ACC112 (cell line): ENCODE data around the gene SPTBN5.
A peak's percentile ranks its signal among the peaks of the same experiment; 100 is the strongest.
"Not testable (repeated sequence)": the region's sequence is repeated elsewhere in the genome, so short reads cannot be mapped to it uniquely, and the experiment has no call there.

ENCODE experiments used
- H2AFZ ChIP-seq: fragments of 200-600 bp; sonication (generic); one replicate; pipeline ENCODE4 v1.6.0; 2017; ENCODE audit warnings: antibody characterized with exemption, low read length; ENCODE audit not compliant: unreplicated experiment
- H3K27ac ChIP-seq: fragments of 200-600 bp; sonication (generic); 2 replicates; pipeline ENCODE4 v1.5.1; 2014; ENCODE audit warnings: low read depth, mild to moderate bottlenecking, antibody characterized with exemption, low read length, moderate library complexity
- H3K27me3 ChIP-seq: fragments of 200-600 bp; sonication (generic); 2 replicates; pipeline ENCODE4 v1.6.1; 2014; ENCODE audit warnings: mild to moderate bottlenecking, antibody characterized with exemption, low read length, moderate library complexity, mixed read lengths; ENCODE audit not compliant: insufficient read depth
- H3K36me3 ChIP-seq: fragments of 200-600 bp; sonication (generic); 2 replicates; pipeline ENCODE4 v1.6.1; 2016; ENCODE audit warnings: mild to moderate bottlenecking, antibody characterized with exemption, low read length, moderate library complexity, mixed read lengths; ENCODE audit not compliant: insufficient read depth
- H3K4me1 ChIP-seq: fragments of 200-600 bp; sonication (generic); one replicate; pipeline ENCODE4 v1.6.1; 2016; ENCODE audit warnings: low read length, mixed read lengths; ENCODE audit not compliant: insufficient read depth, unreplicated experiment, control insufficient read depth
- H3K4me3 ChIP-seq: fragments of 200-600 bp; sonication (generic); 2 replicates; pipeline ENCODE4 v1.5.1; 2014; ENCODE audit warnings: mild to moderate bottlenecking, low read depth, low read length
- H3K79me2 ChIP-seq: fragments of 200-600 bp; sonication (generic); one replicate; pipeline ENCODE4 v1.6.0; 2016; ENCODE audit warnings: low read length; ENCODE audit not compliant: control insufficient read depth, unreplicated experiment, insufficient read depth

SPTBN5 gene

DNA sequence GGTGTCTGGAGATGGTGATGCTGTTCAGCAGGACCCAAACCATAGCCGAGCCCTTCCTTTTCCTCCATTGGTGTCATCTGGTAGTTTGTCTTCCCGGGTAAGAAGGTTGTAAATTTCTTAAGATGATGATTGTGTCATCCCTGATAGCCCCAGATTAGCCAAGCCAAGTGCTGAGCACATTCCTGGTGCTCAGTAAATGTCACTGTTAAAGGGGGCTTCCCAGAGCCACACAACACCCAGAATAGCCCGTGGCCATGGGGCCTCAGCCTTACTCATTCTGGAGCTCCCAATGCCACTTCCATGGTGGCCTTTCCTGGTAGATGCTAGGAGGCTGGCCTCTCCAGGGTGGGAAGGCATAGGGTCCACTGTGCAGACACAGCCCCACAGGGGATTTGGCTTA, 59.8 kb downstream of the SPTBN5 start:
- no peaks in the 10 kb centered on the region for H3K79me2 ChIP-seq
- H3K4me3 ChIP-seq: no peak overlapping the region
- no peak overlapping the region for H3K27ac ChIP-seq
- no peak overlapping the region for H2AFZ ChIP-seq
- no peaks in the 10 kb centered on the region for H3K36me3 ChIP-seq
- H3K4me1 ChIP-seq: peaks cover 1% of the 10 kb centered on the region
- no peaks in the 10 kb centered on the region for H3K27me3 ChIP-seq

DNA sequence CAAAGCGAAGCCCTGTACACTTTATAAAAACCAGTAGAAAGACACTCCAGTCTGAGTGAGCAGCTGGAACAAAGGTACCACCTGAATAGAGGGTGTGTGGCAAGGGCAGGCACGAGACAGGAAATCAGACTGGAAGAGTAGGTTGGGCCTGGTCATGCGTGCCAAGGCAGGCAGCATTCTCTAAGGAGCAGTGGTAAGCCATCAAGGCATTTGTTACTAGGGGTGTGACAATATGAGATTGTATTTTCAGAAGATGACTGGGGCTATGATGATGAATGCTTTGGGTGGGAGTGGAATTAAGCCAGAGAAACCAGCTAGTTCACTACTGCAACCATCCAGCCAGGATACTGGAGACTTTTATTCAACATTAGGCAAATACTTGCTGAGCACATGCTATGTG, 61.0 kb downstream of the SPTBN5 start:
- Histone ChIP-seq H3K4me3 (no peak overlapping the region), H3K27ac (no peak overlapping the region), H3K27me3 (no peaks in the 10 kb centered on the region), H3K36me3 (no peaks in the 10 kb centered on the region), H3K79me2 (no peaks in the 10 kb centered on the region), H3K4me1 (peaks cover 7% of the 10 kb centered on the region), H2AFZ (no peak overlapping the region)

DNA sequence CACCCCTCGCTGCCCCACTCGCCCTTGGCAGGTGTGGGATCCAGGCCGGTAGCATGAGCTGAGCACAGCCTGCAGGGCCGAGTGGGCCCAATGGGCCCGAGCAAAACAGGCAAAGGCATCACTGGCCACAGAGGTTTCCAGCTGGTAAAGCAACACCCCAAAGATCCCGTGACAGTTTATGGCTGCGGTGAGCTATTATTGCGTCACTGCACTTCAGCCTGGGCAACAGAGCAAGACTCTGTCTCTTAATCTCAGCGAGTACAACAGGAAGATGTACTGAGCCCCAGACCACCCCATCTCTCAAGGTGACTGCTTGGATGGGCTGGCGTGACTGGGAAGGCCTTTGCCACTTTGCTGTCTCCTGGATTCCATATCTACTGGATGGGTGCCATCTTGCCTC, 61.6 kb downstream of the SPTBN5 start:
- Histone ChIP-seq H3K79me2 (no peaks in the 10 kb centered on the region), H2AFZ (no peak overlapping the region), H3K4me1 (peaks cover 7% of the 10 kb centered on the region), H3K4me3 (no peak overlapping the region), H3K27ac (no peak overlapping the region), H3K36me3 (no peaks in the 10 kb centered on the region), H3K27me3 (no peaks in the 10 kb centered on the region)

DNA sequence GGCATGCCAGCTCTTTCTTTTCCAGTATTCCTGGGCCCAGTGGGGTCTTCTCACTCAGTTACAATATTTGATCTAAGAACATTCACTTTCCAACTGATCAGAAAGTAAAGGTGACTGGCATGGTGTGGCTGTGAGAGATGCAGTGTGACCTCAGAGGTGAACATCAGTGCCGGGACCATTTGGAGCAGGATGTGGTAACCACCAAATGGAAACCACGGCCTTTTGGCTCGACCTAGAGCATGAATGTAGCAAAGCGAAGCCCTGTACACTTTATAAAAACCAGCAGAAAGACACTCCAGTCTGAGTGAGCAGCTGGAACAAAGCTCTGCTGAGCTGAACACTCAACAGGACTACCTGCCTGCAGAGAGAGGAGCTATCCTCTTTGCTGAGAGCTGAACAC, 62.6 kb downstream of the SPTBN5 start:
- not testable (repeated sequence) for H3K79me2 ChIP-seq, H3K27ac ChIP-seq, H3K4me3 ChIP-seq, H2AFZ ChIP-seq, H3K4me1 ChIP-seq, H3K27me3 ChIP-seq, H3K36me3 ChIP-seq

DNA sequence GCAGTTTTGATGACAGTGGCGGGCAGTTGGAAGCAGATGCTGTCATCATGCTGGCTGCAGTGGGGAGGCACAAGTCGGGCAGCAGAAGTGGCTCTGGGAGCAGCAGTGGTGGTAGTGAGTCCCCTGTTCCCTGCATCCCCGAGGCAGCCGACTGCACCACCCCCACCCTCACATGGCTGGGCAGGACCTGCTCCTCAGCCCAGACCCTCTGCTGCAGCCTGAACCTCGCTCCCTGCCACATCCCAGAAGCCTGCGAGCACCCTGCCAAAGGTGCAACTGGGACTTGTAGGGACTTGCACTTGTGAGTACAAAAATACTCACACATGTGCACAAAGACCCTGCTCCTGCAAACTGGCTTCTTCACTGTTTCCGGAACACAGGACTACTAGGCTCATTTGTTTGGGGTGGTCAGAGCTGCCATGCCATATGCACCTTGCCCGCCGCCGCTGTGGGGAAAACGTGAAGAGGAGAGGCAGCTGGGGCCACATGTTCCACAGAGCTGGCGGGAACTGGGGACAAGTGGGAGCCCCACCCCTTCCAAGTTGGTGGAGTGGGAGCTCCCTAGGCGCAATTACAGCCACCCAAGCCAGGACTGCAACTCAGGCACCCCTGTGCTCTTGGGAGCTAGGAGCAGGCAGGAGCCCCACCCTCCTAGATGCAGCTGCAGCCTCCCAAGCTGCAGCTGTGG, 63.8 kb downstream of the SPTBN5 start:
- Histone ChIP-seq H3K27ac (no peak overlapping the region), H3K27me3 (no peaks in the 10 kb centered on the region), H3K4me1 (peaks cover 7% of the 10 kb centered on the region), H3K36me3 (no peaks in the 10 kb centered on the region), H3K4me3 (no peak overlapping the region), H2AFZ (no peak overlapping the region), H3K79me2 (no peaks in the 10 kb centered on the region)

DNA sequence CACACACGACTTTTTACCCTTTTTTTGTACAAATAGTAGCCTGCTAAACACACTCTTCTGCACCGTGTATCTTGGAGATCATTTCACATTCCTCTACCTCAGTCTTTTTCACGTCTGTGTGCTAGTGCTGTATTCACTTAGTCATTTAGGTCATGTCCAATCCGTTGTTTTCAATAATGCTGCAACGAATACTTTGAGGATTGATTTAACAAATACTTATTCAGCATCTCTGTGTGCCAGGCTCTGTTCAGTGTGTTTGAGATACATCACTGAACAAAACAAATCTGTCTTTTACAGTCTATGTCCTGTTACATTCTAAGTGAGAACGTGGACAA, 65.1 kb downstream of the SPTBN5 start:
- peak overlapping the region; percentile 65 for H2AFZ ChIP-seq
- 0 out of 2 replicates have a peak, but pooled peaks cover 2% of the 10 kb centered on the region for H3K36me3 ChIP-seq
- peak overlapping the region; percentile 91 for H3K4me3 ChIP-seq
- H3K27ac ChIP-seq: no peak overlapping the region
- no peaks in the 10 kb centered on the region for H3K79me2 ChIP-seq
- H3K4me1 ChIP-seq: peaks cover 7% of the 10 kb centered on the region
- no peaks in the 10 kb centered on the region for H3K27me3 ChIP-seq

DNA sequence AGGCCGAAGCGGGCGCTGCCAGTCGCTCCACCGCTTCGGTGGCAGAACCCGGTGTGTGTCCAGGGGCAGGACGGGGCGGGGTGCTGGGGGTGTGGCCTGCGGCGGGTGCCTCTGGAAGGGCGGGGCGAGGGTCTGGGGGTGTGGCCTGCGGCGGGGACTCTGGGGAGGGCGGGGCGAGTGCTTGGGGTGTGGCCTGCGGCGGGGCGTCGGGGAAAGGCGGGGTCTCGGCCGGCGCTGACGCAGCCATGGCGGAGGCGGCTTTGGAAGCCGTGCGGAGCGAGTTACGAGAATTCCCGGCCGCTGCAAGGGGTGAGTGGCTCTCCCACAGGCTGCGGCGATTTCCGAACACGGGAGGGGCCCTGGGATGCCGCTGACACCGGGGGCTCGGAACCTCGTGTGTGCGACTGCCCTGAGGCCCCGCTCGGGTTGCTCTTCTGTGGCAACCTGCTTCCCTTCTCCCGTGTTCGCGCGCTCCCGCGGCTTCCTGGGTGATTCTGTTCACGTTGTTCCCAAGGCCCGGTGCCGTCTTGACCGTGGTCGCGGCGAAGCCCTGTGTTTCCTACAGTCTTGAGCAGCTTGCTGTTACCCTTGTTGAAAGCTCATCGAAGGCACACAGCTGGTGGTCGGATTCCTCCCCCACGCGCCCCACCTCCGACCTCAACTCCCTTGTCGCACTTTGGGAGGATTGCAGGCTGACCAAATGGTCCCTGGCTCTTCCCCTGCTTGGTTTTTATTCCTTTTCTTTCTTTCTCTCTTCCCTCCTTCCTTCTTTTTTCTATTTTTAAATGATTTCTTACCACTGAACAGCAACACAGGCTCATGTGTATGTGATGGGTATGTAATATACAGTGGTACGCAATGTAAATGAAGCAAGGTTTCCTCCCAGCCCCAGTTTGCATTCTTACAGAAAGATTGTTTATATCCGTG, 65.7 kb downstream of the SPTBN5 start, which contains the start of gene JMJD7:
Gene JMJD7 (plus strand): TSS at position 213 of the 927 bp plus-strand sequence. CDS start 33 bp downstream, at position 246.
- no peak within 1 kb of the TSS; the same call in 1 of the 2 replicates for H3K27ac ChIP-seq
- H2AFZ ChIP-seq: peak within 1 kb of the TSS; percentile 65
- peaks cover 7% of the 10 kb centered on the region for H3K4me1 ChIP-seq
- H3K36me3 ChIP-seq: 0 out of 2 replicates have a peak, but pooled peaks cover 2% of the 10 kb centered on the region
- no peaks in the 10 kb centered on the region for H3K27me3 ChIP-seq
- no peaks in the 10 kb centered on the region for H3K79me2 ChIP-seq
- H3K4me3 ChIP-seq: peak within 1 kb of the TSS; percentile 91

DNA sequence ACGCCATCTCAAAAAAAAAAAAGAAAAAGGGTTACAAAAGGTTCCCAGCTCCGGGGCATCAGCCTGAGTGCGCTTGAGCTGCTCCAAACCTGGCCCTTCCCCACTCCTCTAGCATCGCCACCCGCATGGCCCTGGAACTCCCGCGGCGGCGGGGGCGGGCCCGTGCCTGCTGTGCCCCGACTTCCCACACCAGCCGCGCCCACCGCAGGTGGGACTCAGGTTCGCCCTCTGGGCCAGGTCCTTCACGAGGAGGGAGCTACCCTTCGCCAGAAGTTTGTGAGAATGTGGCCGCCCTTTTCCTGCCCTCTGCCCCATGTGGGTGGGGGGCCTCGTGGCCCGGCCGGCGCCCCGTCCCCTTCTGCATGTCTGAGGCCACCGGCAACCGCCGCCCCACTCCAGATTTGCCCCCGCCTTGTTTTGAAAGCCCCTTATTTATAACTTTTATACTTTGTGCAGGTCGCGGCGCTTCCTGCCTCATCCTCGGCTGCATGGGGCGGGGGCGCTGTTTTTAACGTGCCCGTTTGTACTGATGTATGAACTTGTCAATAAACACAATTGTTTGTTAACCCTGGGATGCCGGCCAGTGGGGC, 66.5 kb downstream of the SPTBN5 start:
- peak overlapping the region; percentile 91 for H3K4me3 ChIP-seq
- H3K4me1 ChIP-seq: peaks cover 7% of the 10 kb centered on the region
- no peaks in the 10 kb centered on the region for H3K27me3 ChIP-seq
- H3K27ac ChIP-seq: no peak overlapping the region
- H2AFZ ChIP-seq: peak overlapping the region; percentile 3
- no peaks in the 10 kb centered on the region for H3K79me2 ChIP-seq
- 0 out of 2 replicates have a peak, but pooled peaks cover 2% of the 10 kb centered on the region for H3K36me3 ChIP-seq

DNA sequence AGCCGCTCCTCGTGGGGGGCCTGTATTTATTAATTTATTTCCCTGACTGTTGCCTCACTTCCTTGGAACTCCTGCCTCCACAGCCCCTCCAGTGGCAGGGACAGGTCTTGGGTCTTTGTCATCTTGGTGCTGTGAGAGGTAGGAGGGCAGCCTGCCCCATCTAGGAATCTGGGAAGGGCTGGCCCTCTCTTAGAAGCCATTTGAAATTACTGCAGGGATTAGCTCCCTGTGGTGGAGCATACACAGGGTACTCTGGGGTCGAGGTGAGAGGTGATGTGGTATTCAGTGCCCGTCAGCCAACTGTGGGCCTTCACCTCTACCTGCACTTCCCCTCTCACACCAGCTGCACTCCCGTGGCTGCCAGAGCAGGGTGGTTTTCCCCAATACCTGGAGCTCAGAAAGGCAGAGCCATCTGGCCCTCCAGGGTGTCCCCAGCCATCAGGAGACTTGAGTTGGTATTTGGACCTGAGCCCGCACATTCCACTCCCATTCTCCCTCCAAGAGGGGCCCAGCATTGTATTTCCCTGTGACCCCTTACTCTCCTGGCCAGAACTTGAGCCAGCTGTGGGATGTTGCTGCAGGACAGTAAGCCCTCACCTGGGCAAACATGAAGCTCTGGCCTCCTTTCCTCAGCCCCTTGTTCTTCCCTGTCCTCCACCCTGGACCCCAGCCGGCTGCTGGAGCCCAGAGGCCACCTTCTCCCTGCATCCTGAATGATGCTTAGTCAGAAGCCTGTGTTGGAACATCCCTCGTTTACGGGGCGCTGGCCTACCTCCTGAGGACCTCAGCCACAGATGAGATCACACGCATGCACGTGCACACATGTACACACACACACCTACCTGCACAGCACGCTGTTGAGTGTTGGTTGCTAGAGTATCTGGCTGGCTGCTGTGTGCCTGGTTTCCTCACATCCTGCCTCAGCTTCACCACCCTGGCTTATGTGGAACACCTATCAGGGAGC, 68.0 kb downstream of the SPTBN5 start:
- peaks cover 7% of the 10 kb centered on the region for H3K4me1 ChIP-seq
- no peaks in the 10 kb centered on the region for H3K79me2 ChIP-seq
- H3K36me3 ChIP-seq: 0 out of 2 replicates have a peak, but pooled peaks cover 2% of the 10 kb centered on the region
- H3K27me3 ChIP-seq: no peaks in the 10 kb centered on the region
- H2AFZ ChIP-seq: no peak overlapping the region
- H3K4me3 ChIP-seq: no peak overlapping the region
- no peak overlapping the region for H3K27ac ChIP-seq

DNA sequence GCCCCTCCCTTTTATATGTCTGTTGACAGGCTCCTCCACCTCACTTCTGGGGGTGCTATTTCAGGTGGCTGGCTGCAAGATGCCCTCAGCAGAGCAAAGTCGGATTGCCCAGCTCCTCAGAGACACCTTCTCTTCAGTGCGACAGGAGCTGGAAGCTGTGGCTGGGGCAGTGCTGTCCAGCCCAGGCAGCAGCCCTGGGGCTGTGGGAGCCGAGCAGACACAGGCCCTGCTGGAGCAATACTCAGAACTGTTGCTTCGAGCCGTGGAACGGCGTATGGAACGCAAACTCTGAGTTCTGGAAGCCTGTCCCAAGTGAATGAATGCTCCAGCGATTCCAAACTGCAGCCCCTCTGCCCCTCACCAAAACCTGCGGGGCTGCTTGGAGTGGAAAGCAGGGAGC, 68.7 kb downstream of the SPTBN5 start:
- H2AFZ ChIP-seq: no peak overlapping the region
- no peak overlapping the region for H3K27ac ChIP-seq
- H3K36me3 ChIP-seq: 0 out of 2 replicates have a peak, but pooled peaks cover 2% of the 10 kb centered on the region
- no peaks in the 10 kb centered on the region for H3K27me3 ChIP-seq
- peaks cover 7% of the 10 kb centered on the region for H3K4me1 ChIP-seq
- no peaks in the 10 kb centered on the region for H3K79me2 ChIP-seq
- H3K4me3 ChIP-seq: no peak overlapping the region
